GM23338 (cell line): Measurements from ENCODE around the gene SRGAP3. TPM values are rescaled to one million over a fixed set of nuclear protein-coding genes. Genes with fewer than 3 reads are reported as not detected.
A peak's percentile ranks its signal among the peaks of the same experiment; 100 is the strongest.

Experiments
- ATAC-seq: fragments of 200-7000 bp; cut with Tn5 transposase; 3 replicates; pipeline ENCODE4 v1.9.1; 2020
- DNase-seq: peaks from one replicate; pipeline ENCODE4 v3.0.0-alpha.2; 2015; ENCODE audit warnings: low spot score
- H2AFZ ChIP-seq: fragments of 200-600 bp; sonication (generic); 2 replicates; pipeline ENCODE4 v1.8.0; 2016; ENCODE audit warnings: antibody characterized with exemption, mild to moderate bottlenecking, moderate library complexity
- H3F3A ChIP-seq: fragments of 200-600 bp; sonication (generic); replicated peaks from 2 replicates; pipeline ENCODE4 v1.8.0; 2017; ENCODE audit warnings: antibody characterized with exemption, mixed run types, low read depth
- H3K27ac ChIP-seq: fragments of 200-600 bp; sonication (generic); 2 replicates; pipeline ENCODE4 v1.6.1; 2016; ENCODE audit warnings: low read depth
- H3K27me3 ChIP-seq: fragments of 200-600 bp; sonication (generic); 2 replicates; pipeline ENCODE4 v1.8.0; 2016; ENCODE audit warnings: mild to moderate bottlenecking, mixed run types, moderate library complexity; ENCODE audit not compliant: insufficient read depth
- H3K36me3 ChIP-seq: fragments of 200-600 bp; sonication (generic); 2 replicates; pipeline ENCODE4 v1.8.0; 2016; ENCODE audit warnings: mild to moderate bottlenecking; ENCODE audit not compliant: insufficient read depth
- H3K4me1 ChIP-seq: fragments of 200-600 bp; sonication (generic); 2 replicates; pipeline ENCODE4 v1.8.0; 2016; ENCODE audit warnings: mild to moderate bottlenecking, moderate library complexity; ENCODE audit not compliant: insufficient read depth
- H3K4me2 ChIP-seq: fragments of 200-600 bp; sonication (generic); 2 replicates; pipeline ENCODE4 v1.7.1; 2017; ENCODE audit warnings: mixed run types
- H3K4me3 ChIP-seq: fragments of 200-600 bp; sonication (generic); 2 replicates; pipeline ENCODE4 v1.6.1; 2016; ENCODE audit warnings: mixed run types
- H3K79me2 ChIP-seq: fragments of 200-600 bp; sonication (generic); replicated peaks from 2 replicates; pipeline ENCODE4 v1.8.0; 2017; ENCODE audit warnings: mild to moderate bottlenecking; ENCODE audit not compliant: insufficient read depth
- H3K9me2 ChIP-seq: fragments of 200-600 bp; sonication (generic); 2 replicates; pipeline ENCODE4 v1.8.0; 2017; ENCODE audit not compliant: insufficient read depth
- H4K20me1 ChIP-seq: fragments of 200-600 bp; sonication (generic); replicated peaks from 2 replicates; pipeline ENCODE4 v1.8.0; 2017; ENCODE audit warnings: mild to moderate bottlenecking; ENCODE audit not compliant: insufficient read depth
- H3K27ac Mint-ChIP-seq: 2 replicates; pipeline ENCODE4 v1.8.0; 2020; ENCODE audit warnings: inconsistent platforms, mild to moderate bottlenecking, moderate library complexity, mixed read lengths
- H3K27me3 Mint-ChIP-seq: 3 replicates; pipeline ENCODE4 v1.8.0; 2022; ENCODE audit warnings: low read depth, mild to moderate bottlenecking, moderate library complexity, mixed read lengths, inconsistent platforms; ENCODE audit not compliant: insufficient read depth, poor library complexity
- H3K36me3 Mint-ChIP-seq: 3 replicates; pipeline ENCODE4 v1.8.0; 2021; ENCODE audit warnings: low read depth, mild to moderate bottlenecking, inconsistent platforms, moderate library complexity, mixed read lengths
- H3K4me1 Mint-ChIP-seq: 3 replicates; pipeline ENCODE4 v1.8.0; 2020; ENCODE audit warnings: mild to moderate bottlenecking, inconsistent platforms, mixed read lengths
- H3K4me3 Mint-ChIP-seq: 3 replicates; pipeline ENCODE4 v1.8.0; 2021; ENCODE audit warnings: moderate library complexity, mild to moderate bottlenecking, inconsistent platforms, mixed read lengths
- H3K9me3 Mint-ChIP-seq: 3 replicates; pipeline ENCODE4 v1.8.0; 2020; ENCODE audit warnings: moderate library complexity, mild to moderate bottlenecking, inconsistent platforms, mixed read lengths
- CREB1 ChIP-seq: fragments of 250-450 bp; sonication (Bioruptor Pico); IDR thresholded peaks from 2 replicates; pipeline ENCODE4 v1.5.0; 2020; ENCODE audit warnings: low read depth, mild to moderate bottlenecking, moderate library complexity
- EZH2 ChIP-seq: fragments of 200-600 bp; sonication (generic); IDR thresholded peaks from one replicate; pipeline ENCODE4 v1.8.0; 2017; ENCODE audit warnings: antibody characterized with exemption, mild to moderate bottlenecking, low read depth; ENCODE audit not compliant: unreplicated experiment
- EZH2phosphoT487 ChIP-seq: fragments of 200-600 bp; sonication (generic); IDR thresholded peaks from one replicate; pipeline ENCODE4 v1.8.1; 2018; ENCODE audit warnings: antibody characterized with exemption; ENCODE audit not compliant: unreplicated experiment
- JUNB ChIP-seq: IDR thresholded peaks from one replicate; pipeline ENCODE4 v1.6.1; 2016; ENCODE audit warnings: antibody characterized with exemption; ENCODE audit not compliant: unreplicated experiment
- NANOG ChIP-seq: IDR thresholded peaks from 2 replicates; pipeline ENCODE4 v1.6.1; 2016; ENCODE audit warnings: antibody characterized with exemption, borderline replicate concordance
- POLR2AphosphoS5 ChIP-seq: IDR thresholded peaks from 2 replicates; pipeline ENCODE4 v1.6.1; 2016; ENCODE audit warnings: antibody characterized with exemption, low read depth
- STAT1 ChIP-seq: IDR thresholded peaks from one replicate; pipeline ENCODE4 v1.6.1; 2016; ENCODE audit warnings: antibody characterized with exemption; ENCODE audit not compliant: unreplicated experiment
- ZNF114 ChIP-seq: fragments of 250-450 bp; sonication (Bioruptor Pico); IDR thresholded peaks from 2 replicates; pipeline ENCODE4 v1.5.0; 2020; ENCODE audit warnings: mild to moderate bottlenecking, moderate library complexity
- ZNF331 ChIP-seq: fragments of 250-450 bp; sonication (Bioruptor Pico); IDR thresholded peaks from 2 replicates; pipeline ENCODE4 v1.5.0; 2020; ENCODE audit warnings: low read depth, mild to moderate bottlenecking, moderate library complexity
- polyA plus RNA-seq: library from polyadenylated mRNA; unstranded; fragments of >200 nt; fragmentation: Nextera tagmentation; extraction: Ambion mirVana; gene quantifications from 2 replicates; pipeline ENCODE4 v1.2.1, GENCODE V29; 2016
- total RNA-seq: library from RNA; depleted of rRNA; stranded (reverse); fragments of >200 nt; shearing (Covaris generic); gene quantifications from 2 replicates; pipeline ENCODE4 v1.2.3, GENCODE V29; 2014
- TF ChIP-seq, protein P1 (sequence below): fragments of 250-450 bp; sonication (Bioruptor Pico); IDR thresholded peaks from 2 replicates; pipeline ENCODE4 v1.5.0; 2020; ENCODE audit warnings: mild to moderate bottlenecking, moderate library complexity
- TF ChIP-seq, protein P2 (sequence below): IDR thresholded peaks from 2 replicates; pipeline ENCODE4 v1.6.1; 2016; ENCODE audit warnings: antibody characterized with exemption
- TF ChIP-seq, protein P3 (sequence below): IDR thresholded peaks from one replicate; pipeline ENCODE4 v1.6.1; 2018; ENCODE audit warnings: antibody characterized with exemption; ENCODE audit not compliant: unreplicated experiment
- TF ChIP-seq, protein P4 (sequence below), 2 experiments: fragments of 200-600 bp in 1 of 2; sonication (generic) in 1 of 2; conservative IDR thresholded peaks; 2 replicates each; pipeline versions ENCODE4 v1.5.1 to v1.6.1; 2016 to 2017; ENCODE audit warnings: antibody characterized with exemption in 2 of 2, low read depth in 2 of 2, mild to moderate bottlenecking in 2 of 2, moderate library complexity in 1 of 2

Gene SRGAP3
- total and polyA plus RNA-seq, 2 experiments from 2014 or later = 6.4 to 9.4 TPM

DNA sequence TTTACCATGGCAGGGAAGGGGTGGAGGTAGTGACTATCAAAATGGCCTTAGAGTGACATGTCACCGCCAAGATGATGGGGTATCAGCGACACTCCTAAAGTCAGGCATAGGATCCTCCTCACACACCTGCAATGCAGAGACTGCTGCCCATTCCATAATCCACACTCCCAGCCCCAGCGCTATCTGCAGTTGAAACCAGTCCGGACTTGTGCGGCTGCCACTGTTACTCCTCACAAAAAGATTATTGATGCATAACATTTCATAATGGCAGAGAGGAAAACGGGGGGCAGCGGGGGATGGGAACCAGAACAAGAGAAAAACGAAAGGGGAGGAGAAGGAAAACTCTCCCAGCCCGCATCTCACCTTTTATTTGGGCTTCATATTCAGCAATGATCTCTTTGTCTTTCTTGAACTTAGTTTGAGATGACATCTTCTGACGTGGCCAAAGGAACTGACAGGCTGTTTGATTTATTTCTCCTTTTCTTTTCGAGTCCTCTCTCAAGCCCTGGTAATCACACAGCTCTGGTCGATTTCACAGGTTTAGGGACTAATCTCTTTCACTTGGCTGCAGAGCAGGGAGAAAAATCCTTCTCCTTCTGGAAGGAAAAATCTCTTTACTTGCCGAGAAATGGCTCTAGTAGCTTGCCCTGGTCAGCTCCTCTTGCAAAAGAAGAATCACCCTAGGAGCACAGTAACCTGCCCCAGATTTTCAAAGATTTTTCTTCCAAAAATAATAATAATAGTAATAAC lies 749 bp downstream of the SRGAP3 start:
- Histone ChIP-seq H2AFZ (peak overlapping the region; percentile 63), H3K79me2 (peaks cover 9% of the 10 kb centered on the region; the same call in 1 of the 2 replicates)
- no peaks in the 10 kb centered on the region for H3K9me3 Mint-ChIP-seq

More for the DNA sequence above, 749 bp downstream of the SRGAP3 start:
- TF ChIP-seq, protein P1, sequence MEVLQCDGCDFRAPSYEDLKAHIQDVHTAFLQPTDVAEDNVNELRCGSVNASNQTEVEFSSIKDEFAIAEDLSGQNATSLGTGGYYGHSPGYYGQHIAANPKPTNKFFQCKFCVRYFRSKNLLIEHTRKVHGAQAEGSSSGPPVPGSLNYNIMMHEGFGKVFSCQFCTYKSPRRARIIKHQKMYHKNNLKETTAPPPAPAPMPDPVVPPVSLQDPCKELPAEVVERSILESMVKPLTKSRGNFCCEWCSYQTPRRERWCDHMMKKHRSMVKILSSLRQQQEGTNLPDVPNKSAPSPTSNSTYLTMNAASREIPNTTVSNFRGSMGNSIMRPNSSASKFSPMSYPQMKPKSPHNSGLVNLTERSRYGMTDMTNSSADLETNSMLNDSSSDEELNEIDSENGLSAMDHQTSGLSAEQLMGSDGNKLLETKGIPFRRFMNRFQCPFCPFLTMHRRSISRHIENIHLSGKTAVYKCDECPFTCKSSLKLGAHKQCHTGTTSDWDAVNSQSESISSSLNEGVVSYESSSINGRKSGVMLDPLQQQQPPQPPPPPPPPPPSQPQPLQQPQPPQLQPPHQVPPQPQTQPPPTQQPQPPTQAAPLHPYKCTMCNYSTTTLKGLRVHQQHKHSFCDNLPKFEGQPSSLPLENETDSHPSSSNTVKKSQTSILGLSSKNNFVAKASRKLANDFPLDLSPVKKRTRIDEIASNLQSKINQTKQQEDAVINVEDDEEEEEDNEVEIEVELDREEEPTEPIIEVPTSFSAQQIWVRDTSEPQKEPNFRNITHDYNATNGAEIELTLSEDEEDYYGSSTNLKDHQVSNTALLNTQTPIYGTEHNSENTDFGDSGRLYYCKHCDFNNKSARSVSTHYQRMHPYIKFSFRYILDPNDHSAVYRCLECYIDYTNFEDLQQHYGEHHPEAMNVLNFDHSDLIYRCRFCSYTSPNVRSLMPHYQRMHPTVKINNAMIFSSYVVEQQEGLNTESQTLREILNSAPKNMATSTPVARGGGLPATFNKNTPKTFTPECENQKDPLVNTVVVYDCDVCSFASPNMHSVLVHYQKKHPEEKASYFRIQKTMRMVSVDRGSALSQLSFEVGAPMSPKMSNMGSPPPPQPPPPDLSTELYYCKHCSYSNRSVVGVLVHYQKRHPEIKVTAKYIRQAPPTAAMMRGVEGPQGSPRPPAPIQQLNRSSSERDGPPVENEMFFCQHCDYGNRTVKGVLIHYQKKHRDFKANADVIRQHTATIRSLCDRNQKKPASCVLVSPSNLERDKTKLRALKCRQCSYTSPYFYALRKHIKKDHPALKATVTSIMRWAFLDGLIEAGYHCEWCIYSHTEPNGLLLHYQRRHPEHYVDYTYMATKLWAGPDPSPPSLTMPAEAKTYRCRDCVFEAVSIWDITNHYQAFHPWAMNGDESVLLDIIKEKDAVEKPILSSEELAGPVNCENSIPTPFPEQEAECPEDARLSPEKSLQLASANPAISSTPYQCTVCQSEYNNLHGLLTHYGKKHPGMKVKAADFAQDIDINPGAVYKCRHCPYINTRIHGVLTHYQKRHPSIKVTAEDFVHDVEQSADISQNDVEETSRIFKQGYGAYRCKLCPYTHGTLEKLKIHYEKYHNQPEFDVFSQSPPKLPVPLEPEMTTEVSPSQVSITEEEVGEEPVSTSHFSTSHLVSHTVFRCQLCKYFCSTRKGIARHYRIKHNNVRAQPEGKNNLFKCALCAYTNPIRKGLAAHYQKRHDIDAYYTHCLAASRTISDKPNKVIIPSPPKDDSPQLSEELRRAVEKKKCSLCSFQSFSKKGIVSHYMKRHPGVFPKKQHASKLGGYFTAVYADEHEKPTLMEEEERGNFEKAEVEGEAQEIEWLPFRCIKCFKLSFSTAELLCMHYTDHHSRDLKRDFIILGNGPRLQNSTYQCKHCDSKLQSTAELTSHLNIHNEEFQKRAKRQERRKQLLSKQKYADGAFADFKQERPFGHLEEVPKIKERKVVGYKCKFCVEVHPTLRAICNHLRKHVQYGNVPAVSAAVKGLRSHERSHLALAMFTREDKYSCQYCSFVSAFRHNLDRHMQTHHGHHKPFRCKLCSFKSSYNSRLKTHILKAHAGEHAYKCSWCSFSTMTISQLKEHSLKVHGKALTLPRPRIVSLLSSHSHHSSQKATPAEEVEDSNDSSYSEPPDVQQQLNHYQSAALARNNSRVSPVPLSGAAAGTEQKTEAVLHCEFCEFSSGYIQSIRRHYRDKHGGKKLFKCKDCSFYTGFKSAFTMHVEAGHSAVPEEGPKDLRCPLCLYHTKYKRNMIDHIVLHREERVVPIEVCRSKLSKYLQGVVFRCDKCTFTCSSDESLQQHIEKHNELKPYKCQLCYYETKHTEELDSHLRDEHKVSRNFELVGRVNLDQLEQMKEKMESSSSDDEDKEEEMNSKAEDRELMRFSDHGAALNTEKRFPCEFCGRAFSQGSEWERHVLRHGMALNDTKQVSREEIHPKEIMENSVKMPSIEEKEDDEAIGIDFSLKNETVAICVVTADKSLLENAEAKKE (CRISPR knock-in tag) = no peak
- TF ChIP-seq, protein P2, sequence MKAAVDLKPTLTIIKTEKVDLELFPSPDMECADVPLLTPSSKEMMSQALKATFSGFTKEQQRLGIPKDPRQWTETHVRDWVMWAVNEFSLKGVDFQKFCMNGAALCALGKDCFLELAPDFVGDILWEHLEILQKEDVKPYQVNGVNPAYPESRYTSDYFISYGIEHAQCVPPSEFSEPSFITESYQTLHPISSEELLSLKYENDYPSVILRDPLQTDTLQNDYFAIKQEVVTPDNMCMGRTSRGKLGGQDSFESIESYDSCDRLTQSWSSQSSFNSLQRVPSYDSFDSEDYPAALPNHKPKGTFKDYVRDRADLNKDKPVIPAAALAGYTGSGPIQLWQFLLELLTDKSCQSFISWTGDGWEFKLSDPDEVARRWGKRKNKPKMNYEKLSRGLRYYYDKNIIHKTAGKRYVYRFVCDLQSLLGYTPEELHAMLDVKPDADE = no peak
- TF ChIP-seq NANOG (no peak), JUNB (no peak), CREB1 (CRISPR knock-in tag) (no peak), POLR2AphosphoS5 (no peak), STAT1 (no peak), ZNF114 (no peak), ZNF331 (CRISPR knock-in tag) (no peak), EZH2 (no peak), EZH2phosphoT487 (no peak)
- TF ChIP-seq, protein P3, sequence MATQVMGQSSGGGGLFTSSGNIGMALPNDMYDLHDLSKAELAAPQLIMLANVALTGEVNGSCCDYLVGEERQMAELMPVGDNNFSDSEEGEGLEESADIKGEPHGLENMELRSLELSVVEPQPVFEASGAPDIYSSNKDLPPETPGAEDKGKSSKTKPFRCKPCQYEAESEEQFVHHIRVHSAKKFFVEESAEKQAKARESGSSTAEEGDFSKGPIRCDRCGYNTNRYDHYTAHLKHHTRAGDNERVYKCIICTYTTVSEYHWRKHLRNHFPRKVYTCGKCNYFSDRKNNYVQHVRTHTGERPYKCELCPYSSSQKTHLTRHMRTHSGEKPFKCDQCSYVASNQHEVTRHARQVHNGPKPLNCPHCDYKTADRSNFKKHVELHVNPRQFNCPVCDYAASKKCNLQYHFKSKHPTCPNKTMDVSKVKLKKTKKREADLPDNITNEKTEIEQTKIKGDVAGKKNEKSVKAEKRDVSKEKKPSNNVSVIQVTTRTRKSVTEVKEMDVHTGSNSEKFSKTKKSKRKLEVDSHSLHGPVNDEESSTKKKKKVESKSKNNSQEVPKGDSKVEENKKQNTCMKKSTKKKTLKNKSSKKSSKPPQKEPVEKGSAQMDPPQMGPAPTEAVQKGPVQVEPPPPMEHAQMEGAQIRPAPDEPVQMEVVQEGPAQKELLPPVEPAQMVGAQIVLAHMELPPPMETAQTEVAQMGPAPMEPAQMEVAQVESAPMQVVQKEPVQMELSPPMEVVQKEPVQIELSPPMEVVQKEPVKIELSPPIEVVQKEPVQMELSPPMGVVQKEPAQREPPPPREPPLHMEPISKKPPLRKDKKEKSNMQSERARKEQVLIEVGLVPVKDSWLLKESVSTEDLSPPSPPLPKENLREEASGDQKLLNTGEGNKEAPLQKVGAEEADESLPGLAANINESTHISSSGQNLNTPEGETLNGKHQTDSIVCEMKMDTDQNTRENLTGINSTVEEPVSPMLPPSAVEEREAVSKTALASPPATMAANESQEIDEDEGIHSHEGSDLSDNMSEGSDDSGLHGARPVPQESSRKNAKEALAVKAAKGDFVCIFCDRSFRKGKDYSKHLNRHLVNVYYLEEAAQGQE = no peak
- TF ChIP-seq, protein P4, sequence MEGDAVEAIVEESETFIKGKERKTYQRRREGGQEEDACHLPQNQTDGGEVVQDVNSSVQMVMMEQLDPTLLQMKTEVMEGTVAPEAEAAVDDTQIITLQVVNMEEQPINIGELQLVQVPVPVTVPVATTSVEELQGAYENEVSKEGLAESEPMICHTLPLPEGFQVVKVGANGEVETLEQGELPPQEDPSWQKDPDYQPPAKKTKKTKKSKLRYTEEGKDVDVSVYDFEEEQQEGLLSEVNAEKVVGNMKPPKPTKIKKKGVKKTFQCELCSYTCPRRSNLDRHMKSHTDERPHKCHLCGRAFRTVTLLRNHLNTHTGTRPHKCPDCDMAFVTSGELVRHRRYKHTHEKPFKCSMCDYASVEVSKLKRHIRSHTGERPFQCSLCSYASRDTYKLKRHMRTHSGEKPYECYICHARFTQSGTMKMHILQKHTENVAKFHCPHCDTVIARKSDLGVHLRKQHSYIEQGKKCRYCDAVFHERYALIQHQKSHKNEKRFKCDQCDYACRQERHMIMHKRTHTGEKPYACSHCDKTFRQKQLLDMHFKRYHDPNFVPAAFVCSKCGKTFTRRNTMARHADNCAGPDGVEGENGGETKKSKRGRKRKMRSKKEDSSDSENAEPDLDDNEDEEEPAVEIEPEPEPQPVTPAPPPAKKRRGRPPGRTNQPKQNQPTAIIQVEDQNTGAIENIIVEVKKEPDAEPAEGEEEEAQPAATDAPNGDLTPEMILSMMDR (conservative IDR thresholded peaks at IDR 0.05; ENCODE audit: low read depth in 2 of 2) = no peak
- Histone ChIP-seq H3K9me2 (no peaks in the 10 kb centered on the region), H3K36me3 (no peaks in the 10 kb centered on the region), H3F3A (0 out of 2 replicates have a peak, but pooled peaks cover 3% of the 10 kb centered on the region), H3K4me1 (peaks cover 38% of the 10 kb centered on the region), H4K20me1 (0 out of 2 replicates have a peak, but pooled peaks cover 3% of the 10 kb centered on the region), H3K27me3 (no peaks in the 10 kb centered on the region), H3K27ac (no peak overlapping the region), H3K4me2 (peak overlapping the region; percentile 77), H3K4me3 (peak overlapping the region; percentile 59)
- DNase-seq (no peak), ATAC-seq (peak; percentile 24)
- Mint-ChIP-seq H3K27ac (no peak overlapping the region), H3K4me3 (peak overlapping the region; percentile 82), H3K4me1 (peaks cover 49% of the 10 kb centered on the region), H3K36me3 (no peaks in the 10 kb centered on the region), H3K27me3 (peaks cover 10% of the 10 kb centered on the region)
